ENCODE results near the gene OSBPL2. TPM values are rescaled to one million over a fixed set of nuclear protein-coding genes. Genes with fewer than 3 reads are reported as not detected.

Gene OSBPL2
- total and polyA plus RNA-seq, 7 donors: 27.0 to 36.8 (median 31.7) TPM

DNA sequence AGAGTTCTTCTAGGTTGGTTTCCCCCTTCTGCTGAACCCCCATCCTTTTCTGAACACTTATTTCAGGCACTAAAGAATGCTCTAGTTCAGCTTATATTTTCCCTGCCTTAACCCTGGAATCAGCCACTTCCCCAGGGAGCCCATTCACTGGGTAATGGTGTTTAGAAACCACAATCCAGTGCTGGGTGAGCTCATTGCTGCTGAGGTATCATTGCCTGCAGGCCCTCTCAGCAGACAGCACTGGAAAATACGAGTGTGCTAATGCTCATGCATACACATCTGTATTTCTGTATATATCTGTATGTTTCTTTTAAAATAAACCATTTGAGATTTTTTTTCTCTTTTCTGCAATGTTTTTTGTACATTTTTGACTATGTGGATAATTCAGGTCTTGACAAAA lies 27.0 kb downstream of the OSBPL2 start:
- no peak overlapping the region for H3K4me3 ChIP-seq
- intact Hi-C loops (cut with DNase I): no loop called here
- no peaks in the 10 kb centered on the region for H3K27me3 ChIP-seq
- peaks cover 0 to 78% (median 35%) of the 10 kb centered on the region in 4 donors for H3K36me3 ChIP-seq
- H3K9me3 ChIP-seq: no peaks in the 10 kb centered on the region
- H3K4me1 ChIP-seq: no peaks in the 10 kb centered on the region
- no peak for TF ChIP-seq EP300 (IDR thresholded peaks at IDR 0.05)
- no peak for TF ChIP-seq POLR2AphosphoS5 (IDR thresholded peaks at IDR 0.05)
- TF ChIP-seq CTCF (IDR thresholded peaks at IDR 0.05): no peak
- TF ChIP-seq POLR2A (IDR thresholded peaks at IDR 0.05): no peak
- no peak overlapping the region for H3K27ac ChIP-seq
- DNase-seq: no peak
- 98 to 99% methylated on average over 1 of the region's 1 CpG for WGBS, 2 donors

DNA sequence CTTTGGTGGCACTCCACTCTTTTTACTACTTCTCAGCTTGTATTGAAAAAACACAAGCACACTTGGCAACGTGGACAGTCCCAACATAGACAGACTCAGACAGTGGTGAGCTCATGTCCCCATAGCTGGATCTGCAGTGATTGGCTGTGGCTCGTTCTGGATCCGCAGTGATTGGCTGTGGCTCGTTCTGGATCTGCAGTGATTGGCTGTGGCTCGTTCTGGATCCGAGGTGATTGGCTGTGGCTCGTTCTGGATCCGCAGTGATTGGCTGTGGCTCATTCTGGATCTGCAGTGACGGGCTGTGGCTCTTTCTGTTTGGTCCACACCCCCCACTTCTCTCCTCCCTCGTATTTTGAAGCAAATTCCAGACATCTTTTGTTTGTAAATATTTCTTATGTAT lies 28.0 kb downstream of the OSBPL2 start:
- intact Hi-C loops (cut with DNase I): no loop called here
- 91 to 95% methylated on average over 10 of the region's 10 CpGs for WGBS, 2 donors
- H3K36me3 ChIP-seq: peaks cover 0 to 71% (median 29%) of the 10 kb centered on the region in 4 donors

GRCh38 chr20:62266851-62267250 lies 28.5 kb downstream of the OSBPL2 start:
- intact Hi-C loops (cut with DNase I): no loop called here
- WGBS, 2 donors: 96 to 97% methylated on average over 13 of the region's 13 CpGs
- H3K27me3 ChIP-seq: no peaks in the 10 kb centered on the region
- no peaks in the 10 kb centered on the region for H3K9me3 ChIP-seq
- H3K4me3 ChIP-seq: no peak overlapping the region
- no peak for DNase-seq
- H3K4me1 ChIP-seq: no peaks in the 10 kb centered on the region
- no peak for TF ChIP-seq POLR2AphosphoS5 (IDR thresholded peaks at IDR 0.05)
- TF ChIP-seq CTCF (IDR thresholded peaks at IDR 0.05): no peak
- TF ChIP-seq POLR2A (IDR thresholded peaks at IDR 0.05): no peak
- TF ChIP-seq EP300 (IDR thresholded peaks at IDR 0.05): no peak
- H3K36me3 ChIP-seq: peaks cover 0 to 71% (median 29%) of the 10 kb centered on the region in 4 donors
- no peak overlapping the region for H3K27ac ChIP-seq

More for the DNA sequence above, 28.0 kb downstream of the OSBPL2 start:
- H3K9me3 ChIP-seq: no peaks in the 10 kb centered on the region
- no peaks in the 10 kb centered on the region for H3K4me1 ChIP-seq
- H3K27me3 ChIP-seq: no peaks in the 10 kb centered on the region
- DNase-seq: no peak
- TF ChIP-seq POLR2AphosphoS5 (IDR thresholded peaks at IDR 0.05): no peak
- no peak for TF ChIP-seq POLR2A (IDR thresholded peaks at IDR 0.05)
- TF ChIP-seq EP300 (IDR thresholded peaks at IDR 0.05): no peak
- TF ChIP-seq CTCF (IDR thresholded peaks at IDR 0.05): no peak
- no peak overlapping the region for H3K4me3 ChIP-seq
- no peak overlapping the region for H3K27ac ChIP-seq

- no peaks in the 10 kb centered on the region for H3K27me3 ChIP-seq
- TF ChIP-seq EP300 (IDR thresholded peaks at IDR 0.05) (no peak), CTCF (IDR thresholded peaks at IDR 0.05) (no peak), POLR2AphosphoS5 (IDR thresholded peaks at IDR 0.05) (no peak), POLR2A (IDR thresholded peaks at IDR 0.05) (no peak)
- DNase-seq: no peak
- no peak overlapping the region for H3K27ac ChIP-seq
- intact Hi-C loops (cut with DNase I): no loop called here
- peaks cover 0 to 71% (median 33%) of the 10 kb centered on the region in 4 donors for H3K36me3 ChIP-seq
- H3K4me3 ChIP-seq: no peak overlapping the region
- H3K4me1 ChIP-seq: no peaks in the 10 kb centered on the region
- H3K9me3 ChIP-seq: no peaks in the 10 kb centered on the region
- 94% methylated on average over 10 of the region's 10 CpGs for WGBS, 2 donors
These were observed 29.2 kb downstream of the OSBPL2 start for GRCh38 chr20:62267543-62267942.

- 81% methylated on average over 7 of the region's 7 CpGs for WGBS, 2 donors
- intact Hi-C loops (cut with DNase I): no loop called here
- H3K4me1 ChIP-seq: no peaks in the 10 kb centered on the region
These were observed 30.0 kb downstream of the OSBPL2 start for GRCh38 chr20:62268228-62268900.

More at GRCh38 chr20:62268228-62268900, 30.0 kb downstream of the OSBPL2 start:
- no peak overlapping the region for H3K4me3 ChIP-seq
- H3K9me3 ChIP-seq: no peaks in the 10 kb centered on the region
- H3K36me3 ChIP-seq: peaks cover 0 to 71% (median 36%) of the 10 kb centered on the region in 4 donors
- no peak for TF ChIP-seq CTCF (IDR thresholded peaks at IDR 0.05)
- no peak for TF ChIP-seq POLR2AphosphoS5 (IDR thresholded peaks at IDR 0.05)
- TF ChIP-seq POLR2A (IDR thresholded peaks at IDR 0.05): no peak
- TF ChIP-seq EP300 (IDR thresholded peaks at IDR 0.05): no peak
- DNase-seq: no peak
- H3K27me3 ChIP-seq: no peaks in the 10 kb centered on the region
- H3K27ac ChIP-seq: no peak overlapping the region
